Measurements from ENCODE around the gene OR2M7.
"Not testable (repeated sequence)": the region's sequence is repeated elsewhere in the genome, so short reads cannot be mapped to it uniquely, and the experiment has no call there.

The OR2M7 gene, protein sequence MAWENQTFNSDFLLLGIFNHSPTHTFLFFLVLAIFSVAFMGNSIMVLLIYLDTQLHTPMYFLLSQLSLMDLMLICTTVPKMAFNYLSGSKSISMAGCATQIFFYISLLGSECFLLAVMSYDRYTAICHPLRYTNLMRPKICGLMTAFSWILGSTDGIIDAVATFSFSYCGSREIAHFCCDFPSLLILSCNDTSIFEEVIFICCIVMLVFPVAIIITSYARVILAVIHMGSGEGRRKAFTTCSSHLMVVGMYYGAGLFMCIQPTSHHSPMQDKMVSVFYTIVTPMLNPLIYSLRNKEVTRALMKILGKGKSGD

GRCh38 chr1:248324468-248324867 lies at the start of gene OR2M7:
OR2M7 (minus strand) TSS chr1:248324568; CDS start chr1:248324568, 0 bp downstream.
- DNase-seq, result no peak

DNA sequence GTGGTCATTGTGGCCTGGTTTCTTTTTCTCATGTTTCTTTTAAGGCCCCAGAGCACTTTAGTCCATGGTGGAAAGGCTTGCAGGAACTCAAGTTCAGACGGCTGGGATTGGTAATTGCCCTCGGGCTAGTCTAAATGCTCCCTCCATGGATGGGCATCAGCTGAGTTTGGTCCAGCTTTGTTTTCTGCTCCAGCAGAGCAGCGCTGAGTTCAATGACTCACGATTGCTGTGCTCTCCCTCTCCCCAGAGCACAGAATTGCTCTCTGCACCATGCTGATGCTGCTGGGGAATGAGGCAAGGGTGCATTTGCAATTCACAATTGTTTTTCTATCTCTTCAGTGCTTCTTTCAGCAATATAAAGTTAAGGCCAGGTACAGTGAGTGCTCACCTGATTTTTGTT lies 49.4 kb upstream of the OR2M7 start:
- DNase-seq, result no peak

GRCh38 chr1:248372394-248372793 lies 48.0 kb upstream of the OR2M7 start:
- no peak for DNase-seq

DNA sequence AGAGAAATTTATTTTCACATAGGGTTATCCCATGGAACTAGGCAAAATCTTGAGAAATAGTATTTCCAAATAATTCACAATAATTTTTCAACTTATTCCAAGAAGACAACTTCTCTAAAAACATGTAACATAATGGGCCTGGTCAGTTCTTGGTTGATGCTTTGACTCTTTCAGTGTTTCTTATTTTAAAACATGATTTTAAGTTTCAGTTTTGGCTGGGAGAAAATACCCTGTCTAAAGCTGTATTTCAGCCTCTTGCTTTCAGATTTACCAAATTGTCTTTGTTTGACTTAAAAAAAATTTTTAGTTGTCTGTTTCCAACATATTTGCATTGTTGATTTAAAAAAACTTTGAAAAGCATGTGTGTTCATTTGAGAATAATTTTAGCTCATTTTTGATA lies 42.2 kb upstream of the OR2M7 start:
- DNase-seq, result no peak

GRCh38 chr1:248361121-248361715 lies 36.9 kb upstream of the OR2M7 start, which contains the start of gene OR2T4:
OR2T4 (plus strand) TSS chr1:248361665; CDS start chr1:248361665, 0 bp downstream.
- DNase-seq, result no peak

GRCh38 chr1:248359415-248359814 lies 35.0 kb upstream of the OR2M7 start:
- no peak for DNase-seq

DNA sequence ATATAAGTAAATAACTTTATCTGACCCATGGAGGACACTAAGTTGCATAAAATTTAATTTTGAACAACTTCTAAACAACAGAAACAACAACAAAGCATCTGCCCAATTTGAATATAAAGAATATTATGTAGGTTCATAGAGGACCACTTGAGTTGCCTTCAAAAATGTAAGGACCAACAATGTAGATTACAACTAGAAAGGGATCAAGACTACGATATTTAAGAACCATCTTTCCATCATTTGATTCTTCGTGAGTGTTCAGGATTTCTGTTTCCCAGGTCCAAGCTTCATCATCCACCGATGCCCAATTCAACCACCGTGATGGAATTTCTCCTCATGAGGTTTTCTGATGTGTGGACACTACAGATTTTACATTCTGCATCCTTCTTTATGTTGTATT lies 24.1 kb upstream of the OR2M7 start, which contains the start of gene OR14C36:
Gene OR14C36 (plus strand): TSS at position 301 of the 400 bp plus-strand sequence. CDS start 0 bp downstream, at position 301.
- DNase-seq, result no peak

GRCh38 chr1:248343451-248343850 lies 19.1 kb upstream of the OR2M7 start:
- no peak for DNase-seq

DNA sequence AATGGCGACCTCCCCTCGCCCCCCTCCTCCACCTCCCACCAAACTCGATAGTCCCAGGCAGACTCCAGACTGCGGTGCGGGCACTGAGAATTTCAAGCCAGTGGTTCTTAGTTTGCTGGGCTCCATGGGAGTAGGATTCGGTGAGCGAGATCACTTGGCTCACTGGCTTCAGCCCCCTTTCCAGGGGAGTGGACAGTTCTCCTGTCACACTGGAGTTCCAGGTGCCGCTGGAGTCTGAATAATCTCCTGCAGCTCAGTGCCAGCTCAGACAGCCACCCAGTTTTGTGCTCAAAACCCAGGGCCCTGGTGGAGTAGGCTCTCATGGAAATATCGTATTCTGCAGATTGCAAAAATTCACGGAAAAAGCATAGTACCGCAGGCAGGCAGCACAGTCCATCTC lies 7.6 kb downstream of the OR2M7 start:
- DNase-seq, result no peak

DNA sequence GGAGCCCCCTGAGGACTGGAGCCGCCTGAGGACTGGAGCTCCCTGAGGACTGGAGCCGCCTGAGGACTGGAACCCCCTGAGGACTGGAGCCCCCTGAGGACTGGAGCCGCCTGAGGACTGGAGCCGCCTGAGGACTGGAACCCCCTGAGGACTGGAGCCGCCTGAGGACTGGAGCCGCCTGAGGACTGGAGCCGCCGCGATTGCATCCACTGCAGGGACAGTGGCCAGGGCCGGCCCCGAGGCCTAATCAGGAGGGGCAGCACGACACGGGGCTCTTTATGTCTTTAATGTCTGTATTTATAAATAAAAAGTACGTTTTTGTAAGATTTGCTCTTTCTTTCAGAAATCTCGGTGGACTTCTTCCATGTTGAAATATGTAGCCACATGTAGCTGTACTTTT lies 17.6 kb downstream of the OR2M7 start:
- not testable (repeated sequence) for DNase-seq

DNA sequence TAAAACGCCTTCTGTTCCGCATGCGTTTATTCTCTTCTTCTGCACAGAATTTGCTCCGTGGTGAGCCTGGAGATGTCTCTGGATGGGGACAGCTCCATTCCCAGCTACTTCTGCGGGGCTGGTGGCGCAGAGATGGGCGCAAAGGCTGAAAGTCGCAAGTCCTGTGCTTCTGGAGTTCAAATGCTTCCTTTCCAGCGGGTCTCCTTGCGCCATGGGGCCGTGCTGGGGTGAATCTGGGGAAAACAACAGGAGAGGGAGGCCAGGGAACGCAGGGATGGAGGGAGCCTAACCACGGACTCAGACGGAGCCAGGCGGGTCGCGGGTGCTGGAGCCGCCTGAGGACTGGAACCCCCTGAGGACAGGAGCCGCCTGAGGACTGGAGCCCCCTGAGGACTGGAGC lies 18.3 kb downstream of the OR2M7 start:
- DNase-seq, result no peak

DNA sequence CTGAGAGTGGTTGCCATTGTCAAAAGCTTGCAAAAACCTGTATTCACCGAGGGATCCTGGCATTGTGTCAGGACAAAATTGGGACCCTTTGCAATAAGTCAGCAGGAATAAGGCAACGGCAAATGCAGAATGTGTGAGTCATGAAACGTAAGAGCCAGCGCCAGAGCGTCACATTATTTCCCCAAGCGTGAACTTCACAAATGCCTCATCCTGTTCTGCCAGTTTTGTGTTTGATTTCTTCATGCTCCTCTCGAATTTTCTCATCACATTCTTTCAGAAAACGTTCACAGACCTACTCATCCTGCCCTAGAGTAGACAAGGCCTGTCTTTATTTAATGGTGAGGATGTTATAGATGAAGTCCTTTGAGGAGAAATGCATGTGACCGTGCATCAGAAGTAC lies 18.7 kb downstream of the OR2M7 start:
- DNase-seq, result not testable (repeated sequence)

DNA sequence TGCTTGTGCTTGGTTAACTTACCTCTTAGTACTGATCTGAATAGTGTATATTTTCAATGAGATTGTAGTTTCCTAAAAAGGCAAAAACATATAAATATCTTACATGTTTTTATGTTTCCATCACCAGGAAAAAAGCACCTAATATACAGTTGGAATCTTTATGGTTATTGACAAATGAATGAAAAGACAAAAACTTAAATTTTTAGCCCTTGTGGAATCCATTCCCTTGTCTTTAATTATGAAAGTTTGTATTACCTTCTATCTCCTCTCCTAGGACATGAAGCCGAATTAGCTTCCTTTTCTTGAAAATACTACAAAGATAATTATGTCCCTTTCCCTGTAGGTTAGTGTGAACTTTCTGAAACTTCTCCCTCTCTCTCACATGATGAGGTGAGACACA lies 21.0 kb downstream of the OR2M7 start, which contains the start of gene OR2T12:
Gene OR2T12 (minus strand): TSS at position 101 of the 400 bp plus-strand sequence. CDS start 7,846 bp downstream, outside the sequence.
- no peak for DNase-seq

GRCh38 chr1:248288391-248288790 lies 36.0 kb downstream of the OR2M7 start:
- no peak for DNase-seq

DNA sequence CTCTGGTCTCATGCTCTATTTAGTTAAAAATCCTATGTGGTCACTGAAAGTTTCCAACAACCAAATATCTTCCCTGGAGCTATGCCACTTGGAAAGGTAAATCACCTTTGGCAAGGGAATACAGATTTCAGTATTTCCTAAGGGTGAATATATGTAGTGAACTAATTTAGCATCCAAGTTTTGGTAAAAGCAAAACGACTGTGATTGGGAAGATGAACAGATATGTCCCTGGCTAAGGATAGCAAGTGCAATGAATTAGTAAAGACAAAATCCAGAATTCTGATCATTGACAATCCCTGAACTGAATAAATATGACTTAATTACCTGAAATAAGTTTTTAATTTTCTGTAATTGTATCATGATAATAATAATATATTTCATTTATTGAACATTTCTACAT lies 46.5 kb downstream of the OR2M7 start, which contains the start of gene OR2T33:
Gene OR2T33 (minus strand): TSS at position 101 of the 400 bp plus-strand sequence. CDS start 4,162 bp downstream, outside the sequence.
- no peak for DNase-seq

All from SHP77 treated with DMSO at 0.1 percent for 48 hours (cell line).